HTERT RPE-1 (cell line): ENCODE data around the gene SCART1.
"Not testable (repeated sequence)": the region's sequence is repeated elsewhere in the genome, so short reads cannot be mapped to it uniquely, and the experiment has no call there.

Experiments
- in situ Hi-C: fragments of 300-500 bp; cut with MboI; formaldehyde crosslinking; loops from 4 replicates; pipeline ENCODE4 v1.14.3; 2020; ENCODE audit warnings: low sequenced_read_pairs

The SCART1 gene

GRCh38 chr10:133515471-133515870 is 61.7 kb downstream of the SCART1 start:
- in situ Hi-C loops, result no loop called here

GRCh38 chr10:133516057-133516456 is 62.3 kb downstream of the SCART1 start:
- in situ Hi-C loops, result no loop called here

GRCh38 chr10:133518517-133518916 is 64.8 kb downstream of the SCART1 start:
- in situ Hi-C loops, result not testable (repeated sequence)
